Measurements from ENCODE around the gene TNIK. TPM values are rescaled to one million over a fixed set of nuclear protein-coding genes. Genes with fewer than 3 reads are reported as not detected.

Gene TNIK
- total and polyA plus RNA-seq, 2 donors = 6.5 to 9.0 TPM

DNA sequence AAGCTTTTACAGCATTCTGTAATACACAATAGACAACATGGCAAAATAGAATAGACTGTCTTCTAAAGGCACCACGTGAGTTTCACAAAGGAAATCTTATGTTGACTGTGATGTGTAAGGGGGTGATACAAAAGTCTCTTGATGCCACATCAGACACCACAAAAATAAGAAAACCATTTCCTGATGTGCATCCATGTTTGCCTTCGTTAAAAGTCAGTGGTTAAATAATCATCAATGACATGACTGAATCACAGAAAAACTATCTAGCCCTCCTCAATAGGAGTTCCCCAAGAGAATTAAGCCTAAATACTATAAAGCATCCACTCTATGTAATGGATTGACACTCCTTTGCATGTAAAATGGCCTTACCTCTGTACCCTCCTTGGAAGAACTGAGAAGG lies 235.0 kb downstream of the TNIK start:
- no peak overlapping the region for H3K27ac ChIP-seq (ENCODE audit: low read depth in 1 of 2, low read length in 1 of 2)
- H3K4me1 ChIP-seq (ENCODE audit: control insufficient read depth in 2 of 2, insufficient read depth in 2 of 2, low read length in 2 of 2) = peaks cover 0 to 3% of the 10 kb centered on the region in 2 donors
- 65% methylated on average over 2 of the region's 2 CpGs for WGBS
- H3K36me3 ChIP-seq (ENCODE audit: control insufficient read depth in 2 of 2, insufficient read depth in 2 of 2, low read length in 1 of 2) = no peaks in the 10 kb centered on the region
- no peak overlapping the region for H3K4me3 ChIP-seq (ENCODE audit: low read length in 2 of 2)
- H3K9me3 ChIP-seq (ENCODE audit: control insufficient read depth in 2 of 2, insufficient read depth in 1 of 2, low read length in 1 of 2) = no peaks in the 10 kb centered on the region
- no peaks in the 10 kb centered on the region for H3K27me3 ChIP-seq (ENCODE audit: control insufficient read depth in 2 of 2, insufficient read depth in 1 of 2, low read length in 1 of 2)
- DNase-seq (ENCODE audit: low read depth in 6 of 9, low spot score in 9 of 9) = peak in 4 of 9 donors; percentile 11 to 59 (median 28)

DNA sequence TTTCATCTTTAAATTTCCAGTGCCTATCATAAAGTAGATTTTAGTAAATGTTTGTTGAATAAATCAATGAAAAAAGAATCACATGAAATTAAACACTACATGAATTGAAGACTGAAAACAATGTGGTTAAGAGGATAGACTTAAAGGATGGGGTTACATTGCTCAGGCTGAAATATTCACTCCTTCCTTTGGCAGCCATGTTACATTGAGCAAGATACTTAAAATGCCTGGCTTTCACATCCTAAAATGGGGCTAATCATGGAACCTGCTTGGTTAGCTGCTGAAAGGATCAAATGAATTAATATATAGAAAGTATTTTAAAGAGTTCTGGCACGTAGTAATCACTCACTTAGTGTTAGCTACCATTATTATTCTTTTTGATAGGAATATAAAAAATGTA lies 236.8 kb downstream of the TNIK start:
- Histone ChIP-seq H3K4me3 (ENCODE audit: low read length in 2 of 2) (no peak overlapping the region), H3K9me3 (ENCODE audit: control insufficient read depth in 2 of 2, insufficient read depth in 1 of 2, low read length in 1 of 2) (no peaks in the 10 kb centered on the region), H3K36me3 (ENCODE audit: control insufficient read depth in 2 of 2, insufficient read depth in 2 of 2, low read length in 1 of 2) (no peaks in the 10 kb centered on the region), H3K27ac (ENCODE audit: low read depth in 1 of 2, low read length in 1 of 2) (no peak overlapping the region), H3K27me3 (ENCODE audit: control insufficient read depth in 2 of 2, insufficient read depth in 1 of 2, low read length in 1 of 2) (no peaks in the 10 kb centered on the region), H3K4me1 (ENCODE audit: control insufficient read depth in 2 of 2, insufficient read depth in 2 of 2, low read length in 2 of 2) (peaks cover 0 to 3% of the 10 kb centered on the region in 2 donors)
- DNase-seq (ENCODE audit: low read depth in 6 of 9, low spot score in 9 of 9) = no peak
- 93% methylated on average over 1 of the region's 1 CpG for WGBS

DNA sequence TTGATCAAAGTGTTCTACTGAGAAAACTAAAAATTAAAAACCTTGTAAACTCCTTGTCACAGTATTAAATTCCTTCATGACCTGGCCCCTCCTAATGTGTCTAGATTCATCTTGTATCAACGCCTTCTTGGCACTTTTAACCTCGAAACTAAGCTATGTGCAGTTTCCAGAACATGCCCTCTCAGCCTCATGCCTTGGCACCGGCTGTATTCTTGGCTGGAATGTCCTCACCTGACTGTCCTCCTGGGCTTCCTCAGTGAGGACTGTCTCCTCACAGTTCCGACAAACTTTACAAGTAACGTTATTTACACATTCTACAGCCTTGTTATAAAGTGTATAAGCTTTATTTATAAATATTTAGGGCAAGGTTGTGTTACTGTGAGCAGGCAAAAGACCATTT lies 237.2 kb downstream of the TNIK start:
- no peaks in the 10 kb centered on the region for H3K9me3 ChIP-seq (ENCODE audit: control insufficient read depth in 2 of 2, insufficient read depth in 1 of 2, low read length in 1 of 2)
- peaks cover 0 to 3% of the 10 kb centered on the region in 2 donors for H3K4me1 ChIP-seq (ENCODE audit: control insufficient read depth in 2 of 2, insufficient read depth in 2 of 2, low read length in 2 of 2)
- DNase-seq (ENCODE audit: low read depth in 6 of 9, low spot score in 9 of 9) = no peak
- no peaks in the 10 kb centered on the region for H3K27me3 ChIP-seq (ENCODE audit: control insufficient read depth in 2 of 2, insufficient read depth in 1 of 2, low read length in 1 of 2)
- no peak overlapping the region for H3K4me3 ChIP-seq (ENCODE audit: low read length in 2 of 2)
- H3K27ac ChIP-seq (ENCODE audit: low read depth in 1 of 2, low read length in 1 of 2) = no peak overlapping the region
- H3K36me3 ChIP-seq (ENCODE audit: control insufficient read depth in 2 of 2, insufficient read depth in 2 of 2, low read length in 1 of 2) = no peaks in the 10 kb centered on the region
- WGBS = 83% methylated on average over 5 of the region's 5 CpGs

DNA sequence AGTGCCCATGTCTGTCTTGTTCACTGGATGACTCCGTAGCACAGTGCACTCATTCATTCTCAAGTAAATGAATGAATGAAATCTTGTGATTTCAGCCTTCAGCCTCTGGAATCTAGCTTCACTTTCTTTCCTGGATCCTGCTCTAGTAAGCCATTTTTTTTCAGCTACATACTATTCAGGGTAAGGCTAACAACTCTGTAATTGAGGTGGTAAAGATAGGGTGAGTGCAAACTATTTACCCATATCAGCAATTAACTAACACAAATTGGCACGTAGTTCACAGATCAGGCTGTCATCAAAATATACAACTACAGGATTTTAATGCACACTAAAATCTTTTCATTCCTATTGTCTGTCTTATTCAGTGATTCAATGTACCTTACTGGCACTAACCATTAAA lies 238.6 kb downstream of the TNIK start:
- over 99% methylated on average over 2 of the region's 2 CpGs for WGBS

DNA sequence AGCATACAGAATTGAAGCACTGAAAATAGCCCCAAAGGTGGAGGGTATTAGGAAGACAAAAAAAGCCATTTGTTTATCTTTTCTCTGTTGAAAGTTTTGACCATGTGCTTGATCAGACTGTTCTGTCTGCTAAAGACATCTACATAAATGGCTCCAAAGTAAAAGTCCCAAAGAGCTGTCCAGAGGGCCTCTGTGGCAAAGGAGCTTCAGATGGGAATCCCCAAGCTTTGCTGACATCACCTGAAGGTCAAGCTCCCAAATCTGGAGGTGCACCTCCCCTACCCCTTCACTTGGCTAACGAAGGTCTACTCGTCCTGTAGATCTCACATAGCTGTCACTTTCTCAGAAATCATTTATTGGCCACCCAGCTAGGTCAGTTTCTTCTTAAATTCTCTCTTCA lies 239.1 kb downstream of the TNIK start:
- no peak overlapping the region for H3K27ac ChIP-seq (ENCODE audit: low read depth in 1 of 2, low read length in 1 of 2)
- DNase-seq (ENCODE audit: low read depth in 6 of 9, low spot score in 9 of 9) = no peak
- 95% methylated on average over 2 of the region's 2 CpGs for WGBS
- H3K4me1 ChIP-seq (ENCODE audit: control insufficient read depth in 2 of 2, insufficient read depth in 2 of 2, low read length in 2 of 2) = peaks cover 0 to 3% of the 10 kb centered on the region in 2 donors
- no peaks in the 10 kb centered on the region for H3K9me3 ChIP-seq (ENCODE audit: control insufficient read depth in 2 of 2, insufficient read depth in 1 of 2, low read length in 1 of 2)
- H3K36me3 ChIP-seq (ENCODE audit: control insufficient read depth in 2 of 2, insufficient read depth in 2 of 2, low read length in 1 of 2) = no peaks in the 10 kb centered on the region
- H3K27me3 ChIP-seq (ENCODE audit: control insufficient read depth in 2 of 2, insufficient read depth in 1 of 2, low read length in 1 of 2) = no peaks in the 10 kb centered on the region
- H3K4me3 ChIP-seq (ENCODE audit: low read length in 2 of 2) = no peak overlapping the region

More for the DNA sequence above, 238.6 kb downstream of the TNIK start:
- Histone ChIP-seq H3K4me3 (ENCODE audit: low read length in 2 of 2) (no peak overlapping the region), H3K27ac (ENCODE audit: low read depth in 1 of 2, low read length in 1 of 2) (no peak overlapping the region), H3K4me1 (ENCODE audit: control insufficient read depth in 2 of 2, insufficient read depth in 2 of 2, low read length in 2 of 2) (peaks cover 0 to 3% of the 10 kb centered on the region in 2 donors), H3K27me3 (ENCODE audit: control insufficient read depth in 2 of 2, insufficient read depth in 1 of 2, low read length in 1 of 2) (no peaks in the 10 kb centered on the region), H3K36me3 (ENCODE audit: control insufficient read depth in 2 of 2, insufficient read depth in 2 of 2, low read length in 1 of 2) (no peaks in the 10 kb centered on the region), H3K9me3 (ENCODE audit: control insufficient read depth in 2 of 2, insufficient read depth in 1 of 2, low read length in 1 of 2) (no peaks in the 10 kb centered on the region)
- DNase-seq (ENCODE audit: low read depth in 6 of 9, low spot score in 9 of 9) = no peak

DNA sequence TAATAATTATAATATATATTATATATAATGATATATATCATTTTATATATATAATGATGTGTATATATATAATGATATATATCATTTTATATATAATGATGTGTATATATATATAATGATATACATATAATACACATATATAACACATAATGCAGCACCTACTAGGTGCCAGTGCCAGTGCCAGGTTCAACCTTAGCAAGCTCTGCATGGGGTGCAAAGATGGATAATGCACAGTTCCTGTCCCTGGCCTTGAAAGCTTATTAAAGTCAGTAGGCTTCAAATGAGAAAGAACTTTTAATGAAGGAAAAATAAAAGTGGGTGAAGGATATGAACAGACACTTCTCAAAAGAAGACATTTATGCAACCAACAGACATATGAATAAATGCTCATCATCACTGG lies 240.9 kb downstream of the TNIK start:
- Histone ChIP-seq H3K27ac (ENCODE audit: low read depth in 1 of 2, low read length in 1 of 2) (no peak overlapping the region), H3K27me3 (ENCODE audit: control insufficient read depth in 2 of 2, insufficient read depth in 1 of 2, low read length in 1 of 2) (no peaks in the 10 kb centered on the region), H3K9me3 (ENCODE audit: control insufficient read depth in 2 of 2, insufficient read depth in 1 of 2, low read length in 1 of 2) (no peaks in the 10 kb centered on the region), H3K4me1 (ENCODE audit: control insufficient read depth in 2 of 2, insufficient read depth in 2 of 2, low read length in 2 of 2) (no peaks in the 10 kb centered on the region), H3K36me3 (ENCODE audit: control insufficient read depth in 2 of 2, insufficient read depth in 2 of 2, low read length in 1 of 2) (no peaks in the 10 kb centered on the region), H3K4me3 (ENCODE audit: low read length in 2 of 2) (no peak overlapping the region)
- DNase-seq (ENCODE audit: low read depth in 6 of 9, low spot score in 9 of 9) = peak in 2 of 9 donors; percentile 12 to 27

DNA sequence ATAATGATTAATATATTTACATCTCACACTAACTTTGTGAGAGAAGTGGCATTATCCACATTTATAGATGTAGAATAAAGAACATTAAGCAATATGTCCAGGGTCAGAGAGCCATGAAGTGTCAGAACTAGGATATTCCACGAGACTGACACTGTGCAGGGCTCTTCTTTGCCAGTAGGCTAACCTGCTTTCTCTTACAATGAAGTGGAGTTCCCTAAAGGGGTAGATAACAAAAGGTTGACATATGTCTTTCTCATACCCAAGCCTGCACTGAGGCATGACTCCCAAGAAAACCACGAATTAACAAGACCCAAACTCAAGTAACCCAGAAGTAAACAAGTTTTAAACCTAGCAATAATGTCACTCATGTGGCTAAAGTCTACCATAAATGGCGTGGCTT lies 242.1 kb downstream of the TNIK start:
- H3K4me1 ChIP-seq (ENCODE audit: control insufficient read depth in 2 of 2, insufficient read depth in 2 of 2, low read length in 2 of 2) = no peaks in the 10 kb centered on the region
- peak in 3 of 9 donors; percentile 9 to 20 (median 10) for DNase-seq (ENCODE audit: low read depth in 6 of 9, low spot score in 9 of 9)
- 81% methylated on average over 3 of the region's 3 CpGs for whole genome bisulfite sequencing
- no peaks in the 10 kb centered on the region for H3K9me3 ChIP-seq (ENCODE audit: control insufficient read depth in 2 of 2, insufficient read depth in 1 of 2, low read length in 1 of 2)
- H3K27me3 ChIP-seq (ENCODE audit: control insufficient read depth in 2 of 2, insufficient read depth in 1 of 2, low read length in 1 of 2) = no peaks in the 10 kb centered on the region
- no peak overlapping the region for H3K4me3 ChIP-seq (ENCODE audit: low read length in 2 of 2)
- H3K36me3 ChIP-seq (ENCODE audit: control insufficient read depth in 2 of 2, insufficient read depth in 2 of 2, low read length in 1 of 2) = no peaks in the 10 kb centered on the region
- H3K27ac ChIP-seq (ENCODE audit: low read depth in 1 of 2, low read length in 1 of 2) = no peak overlapping the region

DNA sequence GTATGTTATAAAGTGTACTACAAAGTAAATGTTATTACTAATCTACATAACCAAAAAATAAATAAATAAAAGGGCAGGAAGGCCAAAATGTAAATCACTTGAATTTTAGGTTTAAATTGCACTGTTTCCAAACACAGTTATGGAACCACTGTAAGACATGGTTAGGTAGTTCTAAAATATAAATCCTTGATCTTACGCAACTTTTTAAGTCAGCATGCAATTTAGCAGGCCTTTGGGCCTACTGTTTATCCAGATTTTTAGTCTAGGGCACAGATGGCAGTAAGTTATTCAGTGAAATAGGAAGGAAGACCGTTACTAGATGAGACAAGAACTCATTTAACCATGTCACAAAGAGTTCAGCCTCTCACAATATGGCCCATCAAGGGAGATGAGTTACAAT lies 246.3 kb downstream of the TNIK start:
- H3K27me3 ChIP-seq (ENCODE audit: control insufficient read depth in 2 of 2, insufficient read depth in 1 of 2, low read length in 1 of 2) = no peaks in the 10 kb centered on the region
- 98% methylated on average over 2 of the region's 2 CpGs for WGBS
- no peaks in the 10 kb centered on the region for H3K9me3 ChIP-seq (ENCODE audit: control insufficient read depth in 2 of 2, insufficient read depth in 1 of 2, low read length in 1 of 2)
- DNase-seq (ENCODE audit: low read depth in 6 of 9, low spot score in 9 of 9) = no peak
- no peak overlapping the region for H3K4me3 ChIP-seq (ENCODE audit: low read length in 2 of 2)
- H3K4me1 ChIP-seq (ENCODE audit: control insufficient read depth in 2 of 2, insufficient read depth in 2 of 2, low read length in 2 of 2) = no peaks in the 10 kb centered on the region
- no peak overlapping the region for H3K27ac ChIP-seq (ENCODE audit: low read depth in 1 of 2, low read length in 1 of 2)
- peaks cover 0 to 2% of the 10 kb centered on the region in 2 donors for H3K36me3 ChIP-seq (ENCODE audit: control insufficient read depth in 2 of 2, insufficient read depth in 2 of 2, low read length in 1 of 2)

DNA sequence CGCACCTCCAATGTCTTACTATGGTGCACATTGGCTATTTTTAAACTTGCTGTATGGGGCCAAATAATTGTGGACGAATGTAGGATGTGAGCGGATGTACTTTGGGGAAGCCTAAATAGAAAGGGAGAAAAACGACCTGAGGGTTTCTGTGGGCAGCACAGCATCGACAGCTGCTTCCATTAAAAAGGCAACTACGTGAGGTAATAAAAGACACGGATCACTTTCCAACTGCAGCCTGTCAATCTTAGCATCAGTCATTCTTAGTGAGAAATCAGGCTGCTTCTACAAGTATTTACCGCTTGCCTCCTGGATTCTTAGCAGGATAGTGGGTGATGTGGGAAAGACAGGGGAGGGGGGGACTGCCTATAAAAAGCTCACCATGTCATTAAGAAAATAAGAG lies 247.0 kb downstream of the TNIK start:
- WGBS = 90% methylated on average over 8 of the region's 8 CpGs

DNA sequence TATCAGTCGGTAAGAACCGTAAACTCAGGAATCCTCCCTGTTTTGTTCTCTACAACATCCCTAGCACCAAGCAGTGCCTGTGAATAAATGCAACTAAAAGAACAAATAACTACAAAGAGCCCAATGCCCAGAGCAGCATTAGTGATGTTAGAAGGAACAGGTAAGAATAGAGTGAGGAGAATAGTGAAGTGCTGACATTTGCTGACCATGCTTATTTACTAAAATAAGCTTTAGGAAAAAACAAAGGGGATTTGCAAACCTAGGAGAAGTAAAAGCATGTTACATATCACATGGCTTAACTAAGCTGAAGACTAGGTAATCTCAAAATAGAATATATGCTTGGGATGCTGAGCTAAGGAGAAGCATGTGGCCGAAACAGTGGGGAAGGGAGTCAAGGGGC lies 247.6 kb downstream of the TNIK start:
- Histone ChIP-seq H3K4me3 (ENCODE audit: low read length in 2 of 2) (no peak overlapping the region), H3K36me3 (ENCODE audit: control insufficient read depth in 2 of 2, insufficient read depth in 2 of 2, low read length in 1 of 2) (peaks cover 0 to 2% of the 10 kb centered on the region in 2 donors), H3K27me3 (ENCODE audit: control insufficient read depth in 2 of 2, insufficient read depth in 1 of 2, low read length in 1 of 2) (no peaks in the 10 kb centered on the region), H3K27ac (ENCODE audit: low read depth in 1 of 2, low read length in 1 of 2) (no peak overlapping the region), H3K9me3 (ENCODE audit: control insufficient read depth in 2 of 2, insufficient read depth in 1 of 2, low read length in 1 of 2) (no peaks in the 10 kb centered on the region), H3K4me1 (ENCODE audit: control insufficient read depth in 2 of 2, insufficient read depth in 2 of 2, low read length in 2 of 2) (no peaks in the 10 kb centered on the region)
- no peak for DNase-seq (ENCODE audit: low read depth in 6 of 9, low spot score in 9 of 9)
- 98% methylated on average over 3 of the region's 3 CpGs for WGBS

More for the DNA sequence above, 247.0 kb downstream of the TNIK start:
- no peaks in the 10 kb centered on the region for H3K27me3 ChIP-seq (ENCODE audit: control insufficient read depth in 2 of 2, insufficient read depth in 1 of 2, low read length in 1 of 2)
- peaks cover 0 to 2% of the 10 kb centered on the region in 2 donors for H3K36me3 ChIP-seq (ENCODE audit: control insufficient read depth in 2 of 2, insufficient read depth in 2 of 2, low read length in 1 of 2)
- no peak overlapping the region for H3K27ac ChIP-seq (ENCODE audit: low read depth in 1 of 2, low read length in 1 of 2)
- H3K9me3 ChIP-seq (ENCODE audit: control insufficient read depth in 2 of 2, insufficient read depth in 1 of 2, low read length in 1 of 2) = no peaks in the 10 kb centered on the region
- DNase-seq (ENCODE audit: low read depth in 6 of 9, low spot score in 9 of 9) = no peak
- no peaks in the 10 kb centered on the region for H3K4me1 ChIP-seq (ENCODE audit: control insufficient read depth in 2 of 2, insufficient read depth in 2 of 2, low read length in 2 of 2)
- no peak overlapping the region for H3K4me3 ChIP-seq (ENCODE audit: low read length in 2 of 2)
